Fibroblast of peridontal ligament (primary cell): ENCODE results near the gene ANXA4.
"Not testable (repeated sequence)": the region's sequence is repeated elsewhere in the genome, so short reads cannot be mapped to it uniquely, and the experiment has no call there.

ENCODE experiments used
- DNase-seq: peaks from one replicate; pipeline ENCODE4 v3.0.0-alpha.2; 2010; ENCODE audit errors: extremely low read depth

Gene ANXA4

DNA sequence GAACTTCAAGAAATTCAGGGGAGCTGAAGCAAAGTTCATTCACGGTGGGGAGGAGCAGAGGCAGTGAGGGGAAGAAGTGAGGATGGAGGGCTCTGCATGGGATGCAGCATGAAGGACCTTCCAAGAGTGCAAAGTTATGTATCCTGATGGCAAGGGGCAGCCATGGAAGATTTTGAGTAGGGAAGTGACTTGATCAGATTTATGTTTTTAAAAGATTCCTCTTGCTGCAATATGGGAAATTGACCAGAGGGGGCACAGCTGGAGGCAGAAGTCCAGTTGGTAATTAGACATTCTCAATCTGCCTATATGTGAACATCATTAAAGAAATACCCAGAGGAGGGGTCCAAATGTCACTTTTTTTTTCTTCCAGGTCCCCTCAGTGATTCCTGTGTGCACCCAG, 21.5 kb upstream of the ANXA4 start:
- DNase-seq = peak; percentile 27

DNA sequence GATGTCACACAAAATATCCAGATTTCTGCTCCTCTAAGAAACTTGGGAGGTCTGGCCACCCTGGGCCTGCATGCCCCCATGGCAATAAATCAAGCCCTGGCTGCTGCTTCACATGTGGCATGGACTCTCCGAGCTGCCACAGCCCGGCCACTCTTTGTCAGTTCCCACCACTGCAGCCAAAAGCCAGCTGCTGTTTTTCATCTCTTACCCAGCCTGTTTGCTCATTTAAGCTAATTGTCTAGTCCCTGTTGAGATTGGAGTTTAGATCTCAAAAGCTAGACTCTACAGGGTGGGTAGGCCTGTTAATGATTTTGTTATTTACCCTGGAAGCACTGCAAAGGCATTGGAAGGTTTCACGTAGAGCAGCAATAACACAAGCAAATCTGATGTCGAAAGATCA, 20.9 kb upstream of the ANXA4 start:
- no peak for DNase-seq

DNA sequence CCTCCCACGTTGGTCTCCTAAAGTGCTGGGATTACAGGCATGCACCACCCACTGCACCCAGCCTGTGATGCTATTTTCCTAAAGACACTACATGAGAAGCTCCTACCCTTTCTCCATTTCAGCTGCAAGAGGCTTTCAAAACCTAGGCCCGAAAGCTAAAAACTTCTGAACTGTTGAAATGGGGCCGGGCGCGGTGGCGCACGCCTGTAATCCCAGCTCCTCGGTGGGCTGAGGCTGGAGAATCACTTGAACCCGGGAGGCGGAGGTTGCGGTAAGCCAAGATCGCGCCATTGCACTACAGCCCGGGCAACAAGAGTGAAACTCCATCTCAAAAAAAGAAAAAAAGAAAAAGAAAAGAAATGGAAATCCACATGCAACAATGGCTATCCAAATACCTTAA, 18.1 kb upstream of the ANXA4 start:
- DNase-seq = no peak

DNA sequence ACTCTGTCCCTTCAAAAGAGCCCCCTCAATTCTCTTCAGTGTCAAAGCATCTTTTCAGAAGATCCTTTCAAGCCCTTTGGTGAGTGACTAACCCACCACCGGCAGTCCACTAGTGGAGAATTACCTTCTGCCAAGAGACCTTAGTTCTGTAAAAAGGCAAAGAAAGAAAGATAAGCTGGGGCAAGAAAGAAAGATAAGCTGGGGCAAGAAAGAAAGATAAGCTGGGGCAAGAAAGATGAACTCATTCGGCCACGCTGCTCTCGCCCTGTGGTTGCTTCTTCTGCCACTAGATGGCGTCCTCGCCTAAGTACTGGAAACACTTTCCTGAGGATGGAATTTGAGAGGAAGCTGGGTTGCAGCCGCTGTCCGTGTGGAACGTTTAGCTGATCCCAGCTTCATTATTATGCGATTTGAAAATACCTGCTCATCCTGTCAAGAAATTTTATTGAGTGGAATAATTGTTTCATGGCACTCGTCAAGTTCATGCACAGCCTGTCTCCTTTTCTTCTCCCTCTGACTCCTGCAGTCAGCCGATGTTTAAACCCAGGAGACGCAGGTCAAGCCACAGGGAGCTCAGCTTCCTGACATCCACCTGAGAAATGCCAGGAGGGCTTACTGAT, 17.3 kb upstream of the ANXA4 start:
- peak; percentile 84 for DNase-seq

DNA sequence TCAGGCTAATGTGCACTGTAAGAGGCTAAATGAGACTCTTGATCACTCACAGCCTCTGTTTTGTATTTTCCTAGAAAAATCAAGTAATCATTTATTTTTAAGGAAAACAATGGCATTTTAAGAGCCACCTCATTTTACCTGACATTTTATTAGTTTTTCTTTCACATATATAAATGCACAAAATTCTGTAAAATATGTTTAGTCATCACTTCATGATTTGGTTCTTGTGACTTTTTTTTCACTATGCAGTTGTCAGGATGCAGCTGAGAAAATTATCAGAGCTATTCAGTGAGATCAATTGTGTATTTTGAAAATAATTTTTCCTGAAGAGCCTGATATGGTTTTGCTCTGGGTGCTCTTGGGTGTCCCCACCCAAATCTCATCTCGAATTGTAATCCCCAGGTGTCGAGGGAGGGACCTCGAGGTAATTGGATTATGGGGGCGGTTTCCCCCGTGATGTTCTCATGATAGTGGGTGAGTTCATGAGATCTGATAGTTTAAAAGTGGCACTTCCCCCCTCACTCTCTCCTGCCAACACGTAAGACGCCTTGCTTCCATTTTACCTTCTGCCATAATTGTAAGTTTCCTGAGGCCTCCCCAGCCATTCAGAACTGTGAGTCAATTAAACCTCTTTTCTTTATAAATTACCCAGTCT, 16.1 kb upstream of the ANXA4 start:
- DNase-seq = no peak

DNA sequence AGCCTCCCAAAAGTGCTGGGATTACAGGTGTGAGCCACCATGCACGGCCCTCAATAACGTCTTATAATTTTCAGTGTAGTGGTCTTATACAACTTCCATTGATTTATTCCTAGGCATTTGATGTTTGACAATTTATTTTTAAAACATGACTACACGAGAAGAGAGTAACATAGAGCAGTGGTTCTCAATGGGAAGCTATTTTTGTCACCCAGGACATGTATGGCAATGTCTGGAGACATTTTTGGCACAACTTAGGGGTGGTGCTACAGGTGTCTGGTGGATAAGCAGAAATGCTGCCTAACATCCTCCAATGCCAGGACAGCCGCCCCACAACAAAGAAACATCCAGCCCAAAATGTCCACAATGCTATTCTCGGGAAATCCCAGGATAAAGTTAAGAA, 12.7 kb upstream of the ANXA4 start:
- no peak for DNase-seq

DNA sequence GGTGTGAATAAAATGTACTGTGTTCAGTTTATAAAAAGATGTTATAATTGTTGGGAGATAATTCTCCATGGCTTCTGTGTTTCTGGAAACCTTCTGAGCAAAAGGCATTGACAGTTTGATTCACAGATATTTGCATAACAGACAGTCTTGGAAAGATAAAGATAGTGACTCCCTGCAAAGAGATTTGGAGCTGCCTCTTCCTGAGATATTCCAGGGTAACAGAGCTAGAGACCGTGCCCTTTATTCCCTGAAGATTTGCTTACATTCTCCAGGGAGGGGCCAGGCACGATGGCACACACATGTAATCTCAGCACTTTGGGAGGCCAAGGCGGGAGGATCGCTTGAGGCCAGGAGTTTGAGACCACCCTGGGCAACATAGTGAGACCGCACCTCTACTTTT, 12.2 kb upstream of the ANXA4 start:
- DNase-seq = no peak

DNA sequence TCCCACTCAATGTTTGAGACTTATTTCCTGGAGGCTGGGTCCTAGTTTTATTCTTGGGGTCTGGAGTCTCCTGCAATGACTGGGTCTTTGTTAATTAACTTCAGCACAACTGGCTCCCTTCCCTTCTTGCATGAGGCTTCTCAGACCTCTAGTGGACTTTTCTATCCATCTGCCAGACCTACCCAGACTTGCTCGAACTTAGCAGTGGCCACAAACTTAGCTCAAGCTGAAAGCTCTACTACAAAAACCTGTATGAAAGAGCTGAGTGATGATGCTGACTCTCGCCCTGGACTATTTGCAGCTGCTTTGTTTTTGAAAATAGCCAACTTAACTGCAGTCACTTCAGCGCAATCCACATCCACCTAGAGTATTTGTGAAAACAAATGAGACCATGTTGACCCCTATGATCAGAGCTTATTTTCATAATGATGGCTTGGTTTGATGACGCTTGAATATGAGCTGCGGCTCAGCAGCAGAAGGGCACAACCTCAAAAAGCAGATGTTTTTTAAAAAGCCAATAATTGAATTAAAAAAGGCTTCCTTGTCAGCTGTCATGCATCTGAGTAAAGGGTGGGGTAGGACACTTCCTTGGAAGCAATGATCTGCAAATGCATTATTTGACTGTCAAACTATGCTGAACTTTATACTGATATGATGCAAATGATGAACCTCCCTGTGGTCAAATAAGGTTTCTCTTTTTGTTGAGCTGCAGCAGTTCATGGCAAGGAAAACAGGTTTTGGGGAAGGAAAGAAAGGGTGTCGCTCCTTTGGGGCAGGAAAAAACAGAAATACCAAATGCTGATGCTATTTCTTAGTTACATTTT, 10.6 kb upstream of the ANXA4 start:
- DNase-seq = no peak

DNA sequence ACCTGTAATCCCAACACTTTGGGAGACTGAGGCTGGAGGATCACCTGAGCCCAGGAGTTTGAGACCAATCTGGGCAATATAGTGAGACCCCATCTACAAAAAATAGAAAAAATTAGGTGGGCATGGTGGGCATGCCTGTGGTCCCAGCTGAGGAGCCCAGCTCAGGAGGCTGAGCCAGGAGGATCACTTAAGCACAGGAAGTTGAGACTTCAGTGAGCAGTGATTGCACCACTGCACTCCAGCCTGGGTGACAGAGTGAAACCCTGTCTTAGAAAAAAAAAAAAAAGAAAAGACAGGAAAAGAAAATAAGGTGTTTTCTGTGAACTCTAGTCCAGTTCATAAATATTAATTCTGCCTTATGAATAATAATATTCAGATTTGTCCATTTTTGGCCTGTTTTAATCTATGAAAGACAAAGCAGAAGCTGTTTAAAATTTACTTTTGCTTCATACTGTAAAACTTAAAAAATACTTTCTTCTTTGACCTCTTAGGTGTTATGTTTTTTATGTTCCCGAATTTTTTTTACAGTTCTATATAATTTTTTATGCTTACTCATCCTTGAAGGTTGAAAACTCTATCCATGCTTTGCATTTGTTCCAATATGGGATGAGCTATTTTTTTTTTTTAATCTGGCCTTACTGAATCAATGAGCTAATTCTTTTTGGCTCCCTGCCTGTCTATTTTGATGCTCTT, 8.4 kb upstream of the ANXA4 start:
- DNase-seq = peak; percentile 81

DNA sequence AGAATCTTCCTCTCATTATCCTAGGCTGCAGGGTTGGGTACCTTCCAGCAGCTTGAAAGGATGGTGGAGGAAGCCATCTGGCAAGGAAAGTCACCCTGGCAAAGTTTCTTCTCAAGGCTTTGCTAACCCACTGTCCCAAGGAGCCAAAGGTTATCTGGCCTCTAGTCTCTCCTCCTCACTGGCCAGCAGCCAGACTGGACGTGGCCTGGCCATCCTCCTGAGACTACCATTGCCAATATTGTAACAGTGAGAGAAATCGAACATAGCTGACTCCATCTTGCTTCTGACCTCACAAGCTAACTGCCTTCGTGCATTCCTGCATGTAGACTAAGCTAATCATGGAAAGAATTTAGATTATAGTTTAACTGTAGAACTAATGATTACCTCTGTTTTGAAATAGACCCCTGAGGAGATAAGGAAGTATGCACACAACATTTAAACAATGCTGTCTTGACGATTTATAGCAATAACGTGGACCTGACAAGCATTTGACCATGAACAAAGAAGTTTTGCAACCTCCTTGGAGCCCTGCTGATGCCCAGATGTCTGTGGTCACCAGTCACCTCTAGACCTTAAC, 7.8 kb upstream of the ANXA4 start:
- peak; percentile 46 for DNase-seq

DNA sequence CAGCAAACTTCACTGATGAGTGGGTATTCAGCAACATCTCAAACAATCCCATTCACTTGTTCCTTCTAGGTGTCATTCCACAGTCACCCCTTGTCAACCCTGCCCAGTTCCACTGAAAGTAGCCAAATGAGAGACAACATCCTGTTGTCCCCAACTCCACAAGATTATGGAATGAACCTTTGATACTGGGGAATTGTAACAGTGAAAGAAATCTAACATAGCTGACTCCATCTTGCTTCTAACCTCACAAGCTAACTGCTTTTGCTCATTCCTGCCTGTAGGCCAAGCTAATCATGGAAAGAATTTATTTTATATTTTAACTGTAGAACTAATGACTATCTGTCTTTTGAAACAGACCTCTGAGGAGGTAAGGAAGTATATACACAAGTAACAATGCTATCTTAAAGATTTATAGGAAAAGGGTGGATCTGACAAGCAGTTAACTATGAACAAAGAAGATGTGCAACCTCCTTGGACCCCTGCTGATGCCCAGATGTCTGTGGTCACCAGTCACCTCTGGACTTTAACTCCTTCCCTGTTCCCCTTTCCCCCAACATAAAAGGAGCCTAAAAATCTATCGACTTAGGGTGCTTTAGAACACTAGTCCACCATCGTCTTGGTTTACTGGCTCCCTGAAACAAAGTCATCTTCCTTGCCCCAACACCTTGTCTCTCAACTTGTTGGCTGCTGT, 6.9 kb upstream of the ANXA4 start:
- DNase-seq = no peak

DNA sequence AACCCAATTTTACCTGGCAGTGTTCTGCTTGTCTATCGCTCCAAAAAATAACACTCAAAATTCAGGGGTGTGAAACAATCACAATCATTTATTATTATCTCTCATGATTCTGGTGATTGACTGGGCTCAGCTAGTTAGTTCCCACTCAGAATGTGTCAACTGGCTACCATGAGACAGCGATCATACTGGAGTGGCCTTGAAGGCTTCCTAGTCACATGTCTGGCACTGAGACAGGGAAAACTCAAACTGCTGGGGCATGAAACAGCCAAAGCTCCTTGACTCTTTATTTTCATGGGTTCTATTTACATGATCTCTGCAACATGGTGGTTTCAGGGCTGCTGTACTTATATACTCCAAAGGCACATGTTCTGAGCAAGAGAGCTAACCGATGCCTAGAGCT, 6.2 kb upstream of the ANXA4 start:
- DNase-seq = no peak

DNA sequence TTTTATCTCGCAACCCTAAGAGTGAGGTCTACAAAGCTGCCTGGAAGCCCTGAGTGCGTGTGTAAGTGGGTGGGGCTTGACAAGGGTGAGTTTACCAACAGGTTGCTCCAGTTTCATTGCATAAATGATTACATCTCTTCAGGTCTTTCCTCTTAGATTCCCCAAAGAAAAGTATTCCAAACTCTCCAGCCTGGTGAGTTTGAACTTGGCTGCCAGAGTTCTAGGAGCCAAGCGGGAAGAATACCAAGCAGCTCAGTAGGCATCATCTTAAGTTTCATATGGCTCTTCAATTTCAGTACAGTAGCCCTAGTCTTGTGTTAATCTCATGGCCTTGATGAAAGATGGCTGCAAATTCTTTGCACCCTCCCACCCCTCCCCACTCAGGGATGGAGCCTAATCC, 3.8 kb upstream of the ANXA4 start:
- not testable (repeated sequence) for DNase-seq

DNA sequence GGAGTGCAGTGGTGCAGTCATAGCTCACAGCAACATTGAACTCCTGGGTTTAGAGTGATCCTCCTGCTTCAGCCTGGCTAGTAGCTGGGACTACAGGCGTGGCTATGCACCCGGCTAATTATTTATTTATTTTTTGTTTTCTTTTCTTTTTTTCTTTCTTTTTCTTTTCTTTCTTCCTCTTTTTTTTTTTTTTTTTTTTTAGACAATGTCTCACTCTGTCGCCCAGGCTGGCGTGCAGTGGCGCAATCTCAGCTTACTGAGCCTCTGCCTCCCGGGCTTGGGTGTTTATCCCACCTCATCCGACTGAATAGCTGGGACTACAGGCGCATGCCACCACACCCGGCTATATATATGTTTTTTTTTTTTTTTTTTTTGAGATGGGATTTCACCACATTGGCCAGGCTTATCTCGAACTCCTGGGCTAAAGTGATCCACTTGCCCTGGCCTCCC, 1.4 kb upstream of the ANXA4 start:
- DNase-seq = peak; percentile 24

DNA sequence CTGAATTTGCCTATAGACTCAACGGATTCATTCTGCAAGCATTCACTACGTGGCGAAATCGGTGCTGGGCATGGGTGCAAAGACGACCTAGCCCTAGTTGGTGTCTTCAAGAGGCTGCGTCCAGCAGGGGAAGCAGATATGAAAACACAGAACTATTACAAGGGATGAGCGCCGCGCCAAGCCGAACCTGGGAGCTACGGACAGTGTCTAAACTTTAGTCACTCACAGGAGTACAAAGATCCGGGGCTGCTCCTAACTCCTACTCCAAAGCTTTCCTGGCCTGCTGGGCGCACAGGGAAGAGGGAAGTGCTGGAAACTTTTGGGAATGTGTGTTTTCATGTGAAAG, 732 bp upstream of the ANXA4 start:
- DNase-seq = peak; percentile 76

DNA sequence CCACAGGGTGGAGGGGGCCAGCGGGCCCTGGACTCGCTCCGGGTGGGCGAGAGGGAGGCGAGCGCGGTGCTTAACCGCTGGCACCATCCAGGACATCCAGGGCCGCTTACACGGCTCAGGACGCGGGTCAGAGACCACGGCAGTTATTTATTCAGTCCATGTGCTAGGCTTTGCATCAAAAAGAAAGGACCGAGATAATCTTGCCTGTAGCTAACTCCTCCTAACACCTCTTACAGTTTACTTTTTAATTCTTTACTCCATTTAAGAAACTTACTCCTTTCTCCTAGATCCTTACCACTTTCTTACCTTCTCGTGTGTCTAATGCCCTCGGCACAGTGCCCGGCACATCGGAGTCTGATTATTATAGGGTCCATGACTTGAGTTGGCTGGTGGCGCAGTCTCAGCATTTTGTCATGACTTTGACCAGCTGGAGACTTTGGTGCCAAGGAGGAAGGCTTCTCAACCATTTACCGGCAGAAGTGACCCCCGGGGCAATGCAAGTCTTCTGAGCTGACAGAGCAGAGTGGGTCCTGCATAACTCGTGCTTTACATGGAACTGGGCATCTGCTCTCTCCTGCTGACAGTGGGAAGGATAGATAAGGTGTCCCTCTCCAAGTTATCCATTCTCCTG, 503 bp downstream of the ANXA4 start:
- peak; percentile 17 for DNase-seq

DNA sequence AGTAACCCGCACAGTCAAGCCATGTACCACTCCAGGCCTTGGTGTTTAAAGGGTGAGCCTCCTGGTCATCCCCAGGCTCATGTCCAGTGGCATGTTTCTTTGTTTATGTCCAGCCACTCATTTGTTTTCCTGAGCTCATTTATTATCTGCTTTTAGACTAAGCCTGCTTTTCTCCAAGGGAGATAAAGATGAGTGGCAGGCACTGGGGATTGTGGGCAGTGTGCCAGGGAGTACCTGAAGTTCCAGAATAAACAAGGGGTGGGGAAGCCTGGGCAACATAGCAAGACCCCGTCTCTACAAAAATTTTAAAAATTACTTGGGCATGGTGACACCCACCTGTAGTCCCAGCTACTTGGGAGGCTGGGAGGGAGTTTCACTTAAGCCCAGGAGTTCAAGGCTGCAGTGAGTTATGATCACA, 1.9 kb downstream of the ANXA4 start:
- DNase-seq = no peak

DNA sequence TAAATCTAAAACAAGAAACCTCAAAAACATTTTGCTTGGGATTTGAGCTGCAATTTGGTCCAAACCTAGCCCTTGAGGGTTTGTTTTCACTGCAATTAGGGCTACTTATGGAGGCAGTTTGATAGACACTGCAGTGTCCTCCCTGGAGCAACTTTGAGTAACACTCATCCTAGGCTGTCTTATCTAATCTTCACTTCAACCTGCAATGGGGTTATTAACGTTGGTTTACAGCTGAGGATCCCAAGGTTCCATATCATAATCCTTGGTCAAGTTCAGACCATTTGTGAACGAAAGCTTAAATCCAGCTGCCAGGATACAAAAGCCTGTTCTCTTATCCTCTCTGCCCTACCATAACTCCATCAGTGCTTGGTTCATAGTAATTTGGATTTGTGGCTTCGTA, 2.5 kb downstream of the ANXA4 start:
- DNase-seq = no peak

DNA sequence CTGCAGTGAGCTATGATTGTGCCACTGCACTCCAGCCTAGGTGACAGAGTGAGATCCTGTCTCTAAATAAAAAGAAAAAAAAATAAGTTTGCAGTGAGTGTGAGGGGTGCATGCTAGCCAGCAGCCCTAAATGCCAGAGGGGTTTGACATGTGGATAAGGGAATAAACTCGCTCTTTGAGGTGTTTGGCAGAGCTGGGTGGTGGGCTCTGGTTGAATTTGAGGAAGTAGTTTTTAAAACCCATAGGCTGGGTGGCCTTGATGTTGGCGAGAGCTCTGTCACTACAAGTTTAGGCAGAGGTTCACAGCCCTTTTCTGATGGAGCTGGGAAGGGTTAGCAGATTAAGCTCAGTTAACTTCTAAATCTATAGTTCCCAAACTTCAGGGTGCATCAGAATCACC, 3.1 kb downstream of the ANXA4 start:
- no peak for DNase-seq

DNA sequence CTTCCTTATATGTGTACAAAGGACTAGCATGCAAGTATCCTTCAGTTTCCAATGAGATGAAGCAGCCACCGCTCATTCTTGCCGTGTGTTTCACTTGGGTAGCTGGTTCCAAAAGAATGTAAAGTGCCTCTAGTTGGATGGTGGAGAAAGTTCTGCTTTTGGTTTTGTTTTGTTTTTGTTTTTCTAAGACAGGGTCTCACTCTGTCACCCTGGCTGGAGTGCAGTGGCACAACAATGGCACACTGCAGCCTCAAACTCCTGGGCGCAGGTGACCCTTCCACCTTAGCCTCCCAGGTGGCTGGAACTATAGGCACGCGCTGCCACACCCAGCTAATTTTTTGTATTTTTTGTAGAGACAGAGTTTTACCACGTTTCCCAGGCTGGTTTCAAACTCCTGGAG, 8.3 kb downstream of the ANXA4 start:
- no peak for DNase-seq
